HepG2 (cell line): Measurements from ENCODE around the gene GPR62. TPM values are rescaled to one million over a fixed set of nuclear protein-coding genes. Genes with fewer than 3 reads are reported as not detected.

ENCODE experiments used
- ATF2 ChIP-seq: sonication (generic); formaldehyde crosslinking; IDR thresholded peaks from 2 replicates; pipeline ENCODE4 v1.4.0; 2020; ENCODE audit warnings: missing genetic modification reagents
- CHD2 ChIP-seq: IDR thresholded peaks from 2 replicates; pipeline ENCODE4 v1.6.1; 2011; ENCODE audit warnings: low read depth, low read length, improper control_type of control experiment
- FOSL2 ChIP-seq: sonication (generic); formaldehyde crosslinking; IDR thresholded peaks from 2 replicates; pipeline ENCODE4 v1.4.0; 2020; ENCODE audit warnings: missing genetic modification reagents
- GATA4 ChIP-seq: sonication (generic); IDR thresholded peaks from 2 replicates; pipeline ENCODE4 v1.6.1; 2016; ENCODE audit warnings: antibody characterized with exemption, low read depth, borderline replicate concordance
- HNF1B ChIP-seq: sonication (generic); formaldehyde crosslinking; IDR thresholded peaks from 2 replicates; pipeline ENCODE4 v1.5.1; 2020; ENCODE audit warnings: mild to moderate bottlenecking, moderate library complexity, missing genetic modification reagents
- MED1 ChIP-seq: sonication (generic); formaldehyde crosslinking; IDR thresholded peaks from 2 replicates; pipeline ENCODE4 v1.4.0; 2020; ENCODE audit warnings: missing genetic modification reagents
- MLXIP ChIP-seq: sonication (generic); formaldehyde crosslinking; IDR thresholded peaks from 2 replicates; pipeline ENCODE4 v1.9.0; 2021; ENCODE audit warnings: missing genetic modification reagents, borderline replicate concordance
- MNT ChIP-seq: fragments of 450-650 bp; IDR thresholded peaks from 2 replicates; pipeline ENCODE4 v1.6.1; 2016
- PTBP1 ChIP-seq: fragments of 200-400 bp; formaldehyde crosslinking; IDR thresholded peaks from 2 replicates; pipeline ENCODE4 v1.6.1; 2018; ENCODE audit warnings: low read length, low read depth; ENCODE audit not compliant: poor library complexity, severe bottlenecking
- SMC3 ChIP-seq: IDR thresholded peaks from 2 replicates; pipeline ENCODE4 v1.6.1; 2011; ENCODE audit warnings: low read length, improper control_type of control experiment
- SSRP1 ChIP-seq: IDR thresholded peaks from 2 replicates; pipeline ENCODE4 v1.6.1; 2016; ENCODE audit warnings: control low read depth
- ZFYVE20 ChIP-seq: sonication (generic); formaldehyde crosslinking; IDR thresholded peaks from 2 replicates; pipeline ENCODE4 v1.8.0; 2023; ENCODE audit warnings: low read depth, mild to moderate bottlenecking, moderate library complexity, missing genetic modification reagents, borderline replicate concordance
- ZNF256 ChIP-seq: sonication (generic); formaldehyde crosslinking; conservative IDR thresholded peaks from 2 replicates; pipeline ENCODE4 v1.4.0; 2020; ENCODE audit warnings: missing genetic modification reagents
- ZNF619 ChIP-seq: sonication (generic); formaldehyde crosslinking; IDR thresholded peaks from 2 replicates; pipeline ENCODE4 v1.4.0; 2020; ENCODE audit warnings: mild to moderate bottlenecking, missing genetic modification reagents
- ZNF737 ChIP-seq: sonication (generic); formaldehyde crosslinking; IDR thresholded peaks from 2 replicates; pipeline ENCODE4 v1.5.0; 2020; ENCODE audit warnings: missing genetic modification reagents, mild to moderate bottlenecking, borderline replicate concordance
- ZNF768 ChIP-seq: sonication (generic); formaldehyde crosslinking; IDR thresholded peaks from 2 replicates; pipeline ENCODE4 v1.4.0; 2020; ENCODE audit warnings: missing genetic modification reagents
- polyA plus RNA-seq, 8 experiments: library from polyadenylated mRNA; depleted of rRNA in 3 of 8; stranded (reverse) in 7 of 8; unstranded in 1 of 8; fragments of >200 nt; fragmentation: Illumina TruSeq in 4 of 8; extraction: Trizol in 4 of 8; gene quantifications; 2 replicates each; pipeline versions ENCODE4 v1.2.1 to v1.2.3, GENCODE V29; 2011 to 2016; ENCODE audit warnings: low read depth in 4 of 8, missing spikeins in 1 of 8, mixed read lengths in 1 of 8; ENCODE audit not compliant: insufficient read depth in 1 of 8
- total RNA-seq, 5 experiments: library from RNA; depleted of rRNA; stranded (reverse); fragments of >200 nt; fragmentation: Illumina TruSeq; extraction: Trizol; gene quantifications; 2 replicates each; pipeline ENCODE4 v1.2.3, GENCODE V29; 2016; ENCODE audit warnings: low read depth in 1 of 5
- TF ChIP-seq, protein P1 (sequence below): IDR thresholded peaks from 2 replicates; pipeline ENCODE4 v1.6.1; 2016; ENCODE audit warnings: low read depth
- TF ChIP-seq, protein P2 (sequence below): sonication (generic); formaldehyde crosslinking; conservative IDR thresholded peaks from 2 replicates; pipeline ENCODE4 v1.5.0; 2020; ENCODE audit warnings: missing genetic modification reagents

The GPR62 gene
- total and polyA plus RNA-seq, 2 of the 13 experiments (the other 11 are each of a cell fraction or from before 2014, with no cell fraction given): not detected

DNA sequence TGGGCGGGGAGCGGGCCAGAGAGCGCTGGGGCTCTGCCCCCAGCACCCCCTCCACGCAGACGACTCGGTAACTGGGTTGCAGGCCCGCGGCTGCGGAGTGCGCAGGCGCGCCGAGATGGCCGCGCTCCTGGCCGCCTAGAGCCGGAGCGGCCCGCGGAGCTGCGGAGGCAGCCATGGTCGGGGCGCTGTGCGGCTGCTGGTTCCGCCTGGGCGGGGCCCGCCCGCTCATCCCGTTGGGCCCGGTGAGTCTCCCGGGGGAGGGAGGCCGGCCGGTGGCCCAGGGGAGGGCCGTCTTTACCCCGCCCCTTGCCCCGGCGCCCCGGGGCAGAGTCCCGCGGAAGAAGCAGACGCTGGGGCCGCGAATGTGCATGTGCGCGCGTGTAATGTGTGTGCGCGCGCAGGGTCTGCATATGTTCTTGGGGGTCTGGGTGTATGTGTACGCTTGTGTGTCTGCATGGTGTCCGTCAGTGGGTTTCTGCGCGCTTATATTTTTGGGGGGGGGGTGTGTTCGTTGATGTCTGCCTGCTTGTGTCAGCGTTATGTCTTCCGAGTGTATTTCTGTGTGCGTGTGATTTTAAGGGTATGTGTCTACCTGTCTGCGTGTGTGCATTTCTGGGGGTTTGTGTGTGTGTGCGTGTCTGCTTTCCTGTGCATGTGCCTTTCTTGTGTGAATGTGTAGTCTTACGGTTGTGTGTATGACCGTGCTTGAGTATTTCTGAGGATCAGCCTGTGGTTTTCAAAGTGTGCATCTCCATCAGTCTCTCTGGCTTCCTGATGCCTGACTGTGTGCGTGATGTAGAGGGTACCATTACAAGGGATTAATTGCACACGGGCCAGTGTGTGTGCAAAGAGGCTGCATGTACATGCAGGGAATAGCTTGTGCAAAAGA is 20.0 kb downstream of the GPR62 start, which contains the start of gene ABHD14A (continued):
- TF ChIP-seq ZNF737 (CRISPR knock-in tag) (0 out of 2 replicates have a peak, but pooled peaks have one; percentile 47), PTBP1 (no peak), CHD2 (no peak), MNT (no peak), SSRP1 (no peak), FOSL2 (no peak), ZFYVE20 (CRISPR knock-in tag) (no peak), ZNF619 (CRISPR knock-in tag) (no peak), ZNF768 (CRISPR knock-in tag) (0 out of 2 replicates have a peak, but pooled peaks have one; percentile 14), MLXIP (CRISPR knock-in tag) (no peak), ATF2 (no peak), ZNF256 (CRISPR knock-in tag) (no peak), HNF1B (CRISPR knock-in tag) (no peak), GATA4 (no peak), MED1 (peak; percentile 64), SMC3 (no peak)
- TF ChIP-seq, protein P1, sequence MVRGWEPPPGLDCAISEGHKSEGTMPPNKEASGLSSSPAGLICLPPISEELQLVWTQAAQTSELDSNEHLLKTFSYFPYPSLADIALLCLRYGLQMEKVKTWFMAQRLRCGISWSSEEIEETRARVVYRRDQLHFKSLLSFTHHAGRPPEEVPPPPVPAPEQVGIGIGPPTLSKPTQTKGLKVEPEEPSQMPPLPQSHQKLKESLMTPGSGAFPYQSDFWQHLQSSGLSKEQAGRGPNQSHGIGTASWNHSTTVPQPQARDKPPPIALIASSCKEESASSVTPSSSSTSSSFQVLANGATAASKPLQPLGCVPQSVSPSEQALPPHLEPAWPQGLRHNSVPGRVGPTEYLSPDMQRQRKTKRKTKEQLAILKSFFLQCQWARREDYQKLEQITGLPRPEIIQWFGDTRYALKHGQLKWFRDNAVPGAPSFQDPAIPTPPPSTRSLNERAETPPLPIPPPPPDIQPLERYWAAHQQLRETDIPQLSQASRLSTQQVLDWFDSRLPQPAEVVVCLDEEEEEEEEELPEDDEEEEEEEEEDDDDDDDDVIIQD: no peak
- TF ChIP-seq, protein P2, sequence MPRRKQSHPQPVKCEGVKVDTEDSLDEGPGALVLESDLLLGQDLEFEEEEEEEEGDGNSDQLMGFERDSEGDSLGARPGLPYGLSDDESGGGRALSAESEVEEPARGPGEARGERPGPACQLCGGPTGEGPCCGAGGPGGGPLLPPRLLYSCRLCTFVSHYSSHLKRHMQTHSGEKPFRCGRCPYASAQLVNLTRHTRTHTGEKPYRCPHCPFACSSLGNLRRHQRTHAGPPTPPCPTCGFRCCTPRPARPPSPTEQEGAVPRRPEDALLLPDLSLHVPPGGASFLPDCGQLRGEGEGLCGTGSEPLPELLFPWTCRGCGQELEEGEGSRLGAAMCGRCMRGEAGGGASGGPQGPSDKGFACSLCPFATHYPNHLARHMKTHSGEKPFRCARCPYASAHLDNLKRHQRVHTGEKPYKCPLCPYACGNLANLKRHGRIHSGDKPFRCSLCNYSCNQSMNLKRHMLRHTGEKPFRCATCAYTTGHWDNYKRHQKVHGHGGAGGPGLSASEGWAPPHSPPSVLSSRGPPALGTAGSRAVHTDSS (CRISPR knock-in tag): no peak
